AG10803 (cell line): ENCODE data around the gene SH2D1A.

Experiments
- DNase-seq: peaks from one replicate; pipeline ENCODE4 v3.0.0; 2010; ENCODE audit warnings: low read depth
- H3K4me3 ChIP-seq: 2 replicates; pipeline ENCODE4 v1.5.1; 2011; ENCODE audit warnings: mild to moderate bottlenecking, low read length, control low read depth
- CTCF ChIP-seq: conservative IDR thresholded peaks from 2 replicates; pipeline ENCODE4 v1.5.1; 2011; ENCODE audit warnings: mild to moderate bottlenecking, low read length, control low read depth, inconsistent platforms

SH2D1A gene

GRCh38 chrX:124343016-124343415, 3.3 kb upstream of the SH2D1A start:
- DNase-seq = no peak
- no peak overlapping the region for H3K4me3 ChIP-seq
- no peak for TF ChIP-seq CTCF

DNA sequence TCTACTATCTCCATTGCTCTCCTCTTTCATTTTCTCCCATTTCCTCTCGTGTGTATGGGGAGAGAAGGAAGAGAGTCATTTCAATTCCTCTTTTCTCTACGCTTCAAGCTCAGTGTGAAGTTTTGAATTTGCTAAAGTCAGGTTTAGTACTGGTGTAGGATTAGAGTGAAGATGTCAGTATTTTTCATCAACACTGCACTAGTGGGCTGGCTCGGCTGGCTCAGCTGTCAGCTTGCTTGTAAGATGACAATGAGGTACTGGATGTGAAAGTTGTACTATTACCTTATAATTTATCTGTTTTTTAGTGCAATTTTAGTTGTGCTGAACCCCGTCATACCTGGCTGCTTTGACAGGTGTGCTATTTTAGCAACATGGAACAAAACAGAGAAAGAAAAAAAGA, 2.1 kb upstream of the SH2D1A start:
- no peak for TF ChIP-seq CTCF
- no peak overlapping the region for H3K4me3 ChIP-seq
- no peak for DNase-seq

DNA sequence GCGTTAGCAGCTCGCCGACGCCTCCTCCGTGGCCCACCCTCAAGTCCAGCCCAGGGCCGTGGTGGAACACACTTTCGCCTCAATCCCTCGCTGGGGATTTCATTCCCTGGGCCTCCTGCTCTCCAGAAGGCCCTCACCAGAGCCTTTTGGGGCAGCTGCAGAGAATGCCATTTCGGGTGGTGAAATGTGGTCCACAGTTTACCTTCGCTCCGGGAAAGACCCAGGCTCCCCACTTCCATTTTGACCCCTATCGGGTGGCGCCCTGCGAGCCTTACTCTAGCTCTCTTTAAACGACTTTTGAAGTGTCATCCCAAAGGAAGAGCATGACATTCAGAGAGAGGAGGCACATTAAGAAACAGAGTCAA, 496 bp downstream of the SH2D1A start:
- no peak for DNase-seq

GRCh38 chrX:124347242-124347641, 879 bp downstream of the SH2D1A start:
- DNase-seq = no peak
- no peak overlapping the region for H3K4me3 ChIP-seq
- no peak for TF ChIP-seq CTCF

More for the DNA sequence above, 496 bp downstream of the SH2D1A start:
- H3K4me3 ChIP-seq = no peak overlapping the region
- TF ChIP-seq CTCF = no peak

GRCh38 chrX:124348182-124348581, 1.8 kb downstream of the SH2D1A start:
- H3K4me3 ChIP-seq = no peak overlapping the region
- TF ChIP-seq CTCF = no peak
- DNase-seq = no peak

GRCh38 chrX:124348885-124349453, 2.6 kb downstream of the SH2D1A start:
- TF ChIP-seq CTCF = no peak
- DNase-seq = no peak
- no peak overlapping the region for H3K4me3 ChIP-seq

DNA sequence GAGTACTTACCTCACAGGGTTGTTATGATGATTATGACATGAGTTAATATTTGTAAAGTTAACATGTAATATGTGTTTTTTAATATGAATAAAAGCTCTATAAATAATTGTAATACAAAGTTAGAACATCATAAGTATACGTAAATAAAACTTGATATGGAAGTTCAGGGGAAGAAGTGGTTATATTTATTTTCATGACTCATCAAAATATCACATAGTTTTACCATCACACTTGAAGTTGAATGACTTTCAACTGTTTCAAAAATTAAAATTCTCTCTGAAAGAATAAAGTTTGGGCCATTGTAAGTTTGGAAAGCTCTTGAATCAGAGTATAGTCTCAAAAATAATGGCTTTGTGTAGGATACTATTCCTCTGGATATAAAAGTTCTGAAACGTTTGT, 8.3 kb downstream of the SH2D1A start:
- H3K4me3 ChIP-seq = no peak overlapping the region
- no peak for TF ChIP-seq CTCF
- DNase-seq = no peak
